Right lobe of liver (tissue), 6 donors: Measurements from ENCODE around the gene MS4A5. TPM values are rescaled to one million over a fixed set of nuclear protein-coding genes. Genes with fewer than 3 reads are reported as not detected.

Source experiments
- ATAC-seq, 4 donors: fragments of 200-7000 bp; cut with Tn5 transposase; one replicate each; pipeline ENCODE4 v1.9.1; 2020; ENCODE audit warnings: mild to moderate bottlenecking in 4 of 4, moderate library complexity in 4 of 4
- DNase-seq, 3 donors: peaks; one replicate each; pipeline ENCODE4 v3.0.0-alpha.2; 2020
- H3K27ac ChIP-seq, 3 donors: fragments of 200-600 bp; one replicate each; pipeline ENCODE4 v1.8.0; 2022
- H3K27me3 ChIP-seq, 2 donors: fragments of 200-600 bp; one replicate each; pipeline ENCODE4 v1.8.0; 2022
- H3K36me3 ChIP-seq, 4 donors: fragments of 200-600 bp; sonication (generic) in 1 of 4; one replicate each; pipeline versions ENCODE4 v1.5.1 to v1.8.0; 2017 to 2022; ENCODE audit warnings: control low read depth in 1 of 4
- H3K4me1 ChIP-seq, 4 donors: fragments of 200-600 bp; sonication (generic) in 1 of 4; one replicate each; pipeline versions ENCODE4 v1.5.1 to v1.8.0; 2017 to 2022; ENCODE audit warnings: control low read depth in 1 of 4
- H3K4me3 ChIP-seq, 3 donors: fragments of 200-600 bp; one replicate each; pipeline ENCODE4 v1.8.0; 2022
- H3K9me3 ChIP-seq, 4 donors: fragments of 200-600 bp; sonication (generic) in 1 of 4; one replicate each; pipeline versions ENCODE4 v1.5.1 to v1.8.0; 2017 to 2022; ENCODE audit warnings: control low read depth in 1 of 4
- CTCF ChIP-seq, 4 donors: fragments of 200-600 bp in 3 of 4; fragments of 450-650 bp in 1 of 4; IDR thresholded peaks; one replicate each; pipeline versions ENCODE4 v1.5.1 to v1.8.0; 2016 to 2022; ENCODE audit warnings: antibody characterized with exemption in 4 of 4, mild to moderate bottlenecking in 2 of 4
- POLR2A ChIP-seq: fragments of 450-650 bp; IDR thresholded peaks from one replicate; pipeline ENCODE4 v1.6.1; 2017; ENCODE audit warnings: antibody characterized with exemption, mild to moderate bottlenecking
- WGBS: methylation state at CpG from one replicate; pipeline ENCODE4 v1.1.6; 2018; ENCODE audit warnings: low coverage, low lambda C conversion rate; ENCODE audit not compliant: insufficient coverage; ENCODE audit errors: missing lambda C conversion rate; 5-methylcytosine and 5-hydroxymethylcytosine counted together
- intact Hi-C, 2 donors: fragments of 100-400 bp; cut with DNase I; formaldehyde crosslinking; loops; one replicate each; pipeline versions ENCODE4 v1.11.2 to v1.14.1; 2022
- total RNA-seq, 6 experiments: library from RNA; depleted of rRNA in 2 of 6; stranded (reverse); fragments of >200 nt in 2 of 6; fragmentation: NEBNext Ultra II Directional in 3 of 6; extraction: Animal tissue kit (Norgen Biotek cat#: 25700) in 3 of 6; gene quantifications; one replicate each; pipeline versions ENCODE4 v1.1.0 to v1.2.4, GENCODE V29; 2016 to 2023
- donor health status: DM: no; HTN: yes; CAD: no.
- donor health status: DM: no; HTN: no; CAD: no.
- donor health status: DM: no; HTN: no; CAD: no.
- donor health status: DM: no; HTN: yes; CAD: no.
- donor health status: DM: no; HTN: yes; CAD: no.

MS4A5 gene
- total RNA-seq, 6 experiments from 2014 or later: not detected

GRCh38 chr11:60477035-60477445 lies 47.7 kb downstream of the MS4A5 start:
- no peaks in the 10 kb centered on the region for H3K4me1 ChIP-seq
- no peak overlapping the region for H3K4me3 ChIP-seq
- no peaks in the 10 kb centered on the region for H3K9me3 ChIP-seq
- intact Hi-C loops: no loop called here
- DNase-seq (no peak), ATAC-seq (peak in 1 of 4 donors; percentile 41)
- H3K27ac ChIP-seq: no peak overlapping the region
- H3K36me3 ChIP-seq: no peaks in the 10 kb centered on the region
- TF ChIP-seq POLR2A (no peak), CTCF (IDR thresholded peaks at IDR 0.05) (no peak)
- 19% methylated on average over 6 of the region's 6 CpGs for WGBS
- no peaks in the 10 kb centered on the region for H3K27me3 ChIP-seq

DNA sequence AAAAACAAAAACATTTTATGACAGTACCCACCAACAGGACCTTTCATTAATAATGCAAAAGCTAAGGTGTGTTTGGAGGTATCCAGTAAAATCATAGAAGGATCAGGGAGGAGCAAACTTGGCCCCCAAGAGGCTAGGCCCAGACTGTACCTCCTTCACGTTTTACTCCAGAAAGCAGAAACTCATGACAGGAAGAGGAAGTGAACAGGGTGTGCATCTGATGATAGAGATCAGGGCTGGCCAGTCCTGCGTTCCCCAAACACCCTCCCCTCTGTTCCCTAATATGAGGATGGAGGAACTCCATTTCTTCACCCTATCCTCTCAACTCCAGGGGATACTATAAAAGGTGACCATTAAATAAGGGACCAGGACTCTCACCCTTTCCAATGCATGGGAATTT lies 53.0 kb downstream of the MS4A5 start:
- 25% methylated on average over 2 of the region's 2 CpGs for WGBS
- Histone ChIP-seq H3K27me3 (no peaks in the 10 kb centered on the region), H3K4me1 (no peaks in the 10 kb centered on the region), H3K9me3 (no peaks in the 10 kb centered on the region), H3K27ac (no peak overlapping the region), H3K36me3 (no peaks in the 10 kb centered on the region), H3K4me3 (no peak overlapping the region)
- DNase-seq (no peak), ATAC-seq (peak in 3 of 4 donors; percentile 34 to 61 (median 45))
- intact Hi-C loops: no loop called here
- no peak for TF ChIP-seq CTCF (IDR thresholded peaks at IDR 0.05)
- TF ChIP-seq POLR2A: no peak

DNA sequence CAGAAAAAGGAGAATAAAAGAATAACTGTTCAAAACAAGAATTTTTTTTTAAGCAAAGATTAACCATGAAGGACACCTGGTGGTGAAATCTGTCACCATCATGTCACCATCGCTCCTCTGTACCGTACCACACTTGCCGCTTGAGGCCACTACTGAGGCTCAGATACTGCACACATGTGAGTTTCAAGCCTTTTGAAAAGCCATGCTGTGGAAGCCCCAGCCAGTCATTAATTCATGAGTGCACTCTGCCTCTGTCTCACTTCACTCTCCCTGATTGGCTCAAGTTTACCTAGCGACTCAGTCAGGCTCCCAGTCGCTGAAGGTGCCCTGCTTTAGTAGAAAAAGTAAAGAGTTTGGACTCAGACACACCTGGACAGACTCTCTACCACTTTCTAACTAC lies 56.6 kb downstream of the MS4A5 start:
- intact Hi-C loops: no loop called here
- Histone ChIP-seq H3K9me3 (no peaks in the 10 kb centered on the region), H3K4me3 (no peak overlapping the region), H3K36me3 (no peaks in the 10 kb centered on the region), H3K4me1 (no peaks in the 10 kb centered on the region), H3K27me3 (no peaks in the 10 kb centered on the region), H3K27ac (no peak overlapping the region)
- TF ChIP-seq CTCF (IDR thresholded peaks at IDR 0.05) (peak; percentile 14 to 49 (median 45)), POLR2A (no peak)
- WGBS: 53% methylated on average over 5 of the region's 5 CpGs
- ATAC-seq (peak; percentile 44 to 82 (median 76)), DNase-seq (no peak)

GRCh38 chr11:60492488-60493009 lies 63.2 kb downstream of the MS4A5 start, which contains the start of gene MS4A12:
Gene MS4A12, plus strand, starts transcription at chr11:60492778. Its CDS starts 4,541 bp downstream, at chr11:60497319.
- ATAC-seq: no peak
- TF ChIP-seq CTCF (IDR thresholded peaks at IDR 0.05): no peak
- TF ChIP-seq POLR2A: no peak
- intact Hi-C loops: no loop called here

More at GRCh38 chr11:60492488-60493009, 63.2 kb downstream of the MS4A5 start, which contains the start of gene MS4A12:
- Histone ChIP-seq H3K4me3 (no peak within 1 kb of the TSS), H3K36me3 (no peaks in the 10 kb centered on the region), H3K27me3 (no peaks in the 10 kb centered on the region), H3K4me1 (no peaks in the 10 kb centered on the region), H3K27ac (no peak within 1 kb of the TSS), H3K9me3 (no peaks in the 10 kb centered on the region)
- DNase-seq: no peak
- 59% methylated on average over 4 of the region's 4 CpGs for WGBS
